Skeletal muscle tissue (tissue), 4 donors: ENCODE measurements around the gene ESF1. TPM values are rescaled to one million over a fixed set of nuclear protein-coding genes. Genes with fewer than 3 reads are reported as not detected.

Experiments used
- H3K27ac ChIP-seq: one replicate; pipeline ENCODE4 v1.7.0; 2013; ENCODE audit warnings: mild to moderate bottlenecking, low read depth, low read length, inconsistent platforms
- H3K27me3 ChIP-seq, 3 donors: one replicate each; pipeline ENCODE4 v1.7.0; 2013; ENCODE audit warnings: low read length in 3 of 3; ENCODE audit not compliant: control insufficient read depth in 3 of 3, insufficient read depth in 3 of 3
- H3K36me3 ChIP-seq, 3 donors: one replicate each; pipeline ENCODE4 v1.7.0; 2013; ENCODE audit warnings: low read length in 3 of 3; ENCODE audit not compliant: control insufficient read depth in 3 of 3, insufficient read depth in 3 of 3
- H3K4me1 ChIP-seq, 3 donors: one replicate each; pipeline ENCODE4 v1.7.0; 2013; ENCODE audit warnings: low read length in 3 of 3, mild to moderate bottlenecking in 3 of 3; ENCODE audit not compliant: control insufficient read depth in 3 of 3, insufficient read depth in 3 of 3
- H3K4me3 ChIP-seq, 3 donors: one replicate each; pipeline ENCODE4 v1.7.0; 2013; ENCODE audit warnings: low read length in 3 of 3
- H3K9ac ChIP-seq, 3 donors: one replicate each; pipeline ENCODE4 v1.7.0; 2013; ENCODE audit warnings: low read length in 3 of 3, mild to moderate bottlenecking in 3 of 3, moderate library complexity in 2 of 3, low read depth in 1 of 3
- H3K9me3 ChIP-seq, 3 donors: one replicate each; pipeline ENCODE4 v1.7.0; 2013; ENCODE audit warnings: low read length in 3 of 3; ENCODE audit not compliant: control insufficient read depth in 3 of 3
- total RNA-seq: library from RNA; depleted of rRNA; stranded (reverse); fragments of >200 nt; gene quantifications from one replicate; pipeline ENCODE4 v1.2.3, GENCODE V29; 2014
- donor health status: Osteomylitis.

Gene ESF1
- total RNA-seq, 1 donor from 2014 or later = 5.7 TPM

GRCh38 chr20:13670160-13670559 lies 114.6 kb downstream of the ESF1 start:
- Histone ChIP-seq H3K4me1 (peaks cover 0 to 4% (median 0%) of the 10 kb centered on the region in 3 donors), H3K9me3 (no peaks in the 10 kb centered on the region), H3K27me3 (no peaks in the 10 kb centered on the region)

DNA sequence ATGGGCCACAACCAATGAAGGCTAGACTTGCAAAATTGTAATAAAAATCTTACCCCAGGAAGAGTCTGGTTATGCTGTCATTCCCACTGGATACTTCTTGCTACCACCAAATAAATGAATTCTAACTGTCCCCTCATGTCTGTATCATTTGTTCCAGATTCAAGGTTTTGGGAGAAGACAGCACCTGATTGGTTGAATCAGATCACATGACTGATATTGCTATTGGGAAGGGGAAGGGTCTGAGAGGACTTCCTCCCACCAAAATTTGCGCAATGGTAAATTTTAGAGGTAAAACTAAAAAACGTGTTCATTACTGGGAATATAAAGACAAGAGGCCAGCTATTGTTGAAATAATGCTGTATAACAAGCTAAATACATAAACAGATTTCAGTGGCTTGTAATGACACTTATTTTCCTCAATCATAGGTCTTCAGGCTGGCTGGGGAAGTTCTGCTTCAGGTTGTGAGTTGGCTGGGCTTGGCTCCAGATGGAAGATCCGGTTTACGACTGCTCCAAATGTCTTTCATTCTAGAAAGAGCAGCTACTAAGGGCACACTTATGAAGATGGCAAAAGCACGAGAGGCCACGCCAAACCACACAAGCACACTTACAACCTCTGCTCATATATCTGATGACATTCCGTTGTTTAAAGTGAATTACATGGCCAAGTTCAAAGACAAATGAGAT lies 118.9 kb downstream of the ESF1 start:
- no peaks in the 10 kb centered on the region for H3K9me3 ChIP-seq
- H3K27ac ChIP-seq = no peak overlapping the region
- H3K9ac ChIP-seq = no peak overlapping the region
- peaks cover 2 to 6% (median 3%) of the 10 kb centered on the region in 3 donors for H3K4me1 ChIP-seq
- H3K27me3 ChIP-seq = no peaks in the 10 kb centered on the region
- no peak overlapping the region for H3K4me3 ChIP-seq
- H3K36me3 ChIP-seq = no peaks in the 10 kb centered on the region

More at GRCh38 chr20:13670160-13670559, 114.6 kb downstream of the ESF1 start:
- no peak overlapping the region for H3K4me3 ChIP-seq
- H3K27ac ChIP-seq = no peak overlapping the region
- H3K9ac ChIP-seq = no peak overlapping the region
- no peaks in the 10 kb centered on the region for H3K36me3 ChIP-seq

Other genes starting within 250 kb of the ESF1 start
- gene TASP1, start 146.0 kb downstream of the ESF1 start, total RNA-seq = 18.3 TPM
- gene NDUFAF5, start 109 bp upstream of the ESF1 start, total RNA-seq = 16.7 TPM
- not detected for gene SEL1L2, start 205.7 kb upstream of the ESF1 start, total RNA-seq
- 3.1 TPM for gene MACROD2, start 210.6 kb upstream of the ESF1 start, total RNA-seq